CD4-positive, CD25-positive, alpha-beta regulatory T cell (primary cell): ENCODE data around the gene ASGR2. TPM values are rescaled to one million over a fixed set of nuclear protein-coding genes. Genes with fewer than 3 reads are reported as not detected.
"Not testable (repeated sequence)": the region's sequence is repeated elsewhere in the genome, so short reads cannot be mapped to it uniquely, and the experiment has no call there.

Experiments
- ATAC-seq, 2 donors: fragments of 150-1000 bp; cut with Tn5 transposase; one replicate each; pipeline ENCODE4 v1.10.0; 2021; ENCODE audit warnings: low read depth in 2 of 2, moderate number of reproducible peaks in 2 of 2, moderate library complexity in 1 of 2
- DNase-seq, 3 donors: peaks; one replicate each; pipeline versions ENCODE4 v3.0.0 to v3.0.0-alpha.2; 2012 to 2022; ENCODE audit warnings: mixed read lengths in 1 of 3
- H3K27ac ChIP-seq: one replicate; pipeline ENCODE4 v1.7.0; 2013; ENCODE audit warnings: mild to moderate bottlenecking, low read length; ENCODE audit not compliant: insufficient read depth, poor library complexity, severe bottlenecking
- H3K27me3 ChIP-seq: one replicate; pipeline ENCODE4 v1.7.0; 2013; ENCODE audit warnings: low read length; ENCODE audit not compliant: control insufficient read depth, insufficient read depth
- H3K36me3 ChIP-seq: one replicate; pipeline ENCODE4 v1.7.0; 2013; ENCODE audit warnings: mild to moderate bottlenecking, low read length, moderate library complexity; ENCODE audit not compliant: control insufficient read depth, insufficient read depth
- H3K4me1 ChIP-seq: 2 replicates; pipeline ENCODE4 v1.7.0; 2013; ENCODE audit warnings: mild to moderate bottlenecking, low read length; ENCODE audit not compliant: insufficient read depth, control insufficient read depth, poor library complexity, severe bottlenecking
- H3K4me3 ChIP-seq: one replicate; pipeline ENCODE4 v1.7.0; 2013; ENCODE audit warnings: low read depth, mild to moderate bottlenecking, low read length, moderate library complexity
- H3K9me3 ChIP-seq, 2 experiments: 1 replicate in 1 of 2; 2 replicates in 1 of 2; pipeline ENCODE4 v1.7.0; 2013; ENCODE audit warnings: low read length in 2 of 2, mild to moderate bottlenecking in 1 of 2, moderate library complexity in 1 of 2; ENCODE audit not compliant: control insufficient read depth in 2 of 2
- H3K27ac Mint-ChIP-seq, 3 donors: one replicate each; pipeline ENCODE4 v1.8.0; 2020 to 2022; ENCODE audit warnings: mild to moderate bottlenecking in 3 of 3, mixed read lengths in 3 of 3, moderate library complexity in 2 of 3
- H3K27me3 Mint-ChIP-seq: one replicate; pipeline ENCODE4 v1.8.0; 2022; ENCODE audit warnings: mild to moderate bottlenecking, mixed read lengths
- H3K36me3 Mint-ChIP-seq: one replicate; pipeline ENCODE4 v1.8.0; 2020; ENCODE audit warnings: mixed read lengths
- H3K4me1 Mint-ChIP-seq, 4 donors: one replicate each; pipeline ENCODE4 v1.8.0; 2020 to 2022; ENCODE audit warnings: mixed read lengths in 4 of 4, mild to moderate bottlenecking in 1 of 4
- H3K4me3 Mint-ChIP-seq, 4 donors: one replicate each; pipeline ENCODE4 v1.8.0; 2020 to 2022; ENCODE audit warnings: mild to moderate bottlenecking in 4 of 4, mixed read lengths in 4 of 4, moderate library complexity in 3 of 4
- H3K9me3 Mint-ChIP-seq, 7 donors: one replicate each; pipeline ENCODE4 v1.8.0; 2020 to 2022; ENCODE audit warnings: mixed read lengths in 7 of 7, mild to moderate bottlenecking in 3 of 7, moderate library complexity in 2 of 7
- polyA plus RNA-seq, 4 donors: library from polyadenylated mRNA; unstranded; fragments of 300-500 nt; fragmentation: Illumina TruSeq; gene quantifications; one replicate each; pipeline ENCODE4 v1.2.3, GENCODE V29; 2021
- total RNA-seq: library from RNA; stranded (reverse); gene quantifications from one replicate; pipeline ENCODE4 v1.2.3, GENCODE V29; 2022

The ASGR2 gene
- total and polyA plus RNA-seq, 5 donors from 2014 or later = not detected

DNA sequence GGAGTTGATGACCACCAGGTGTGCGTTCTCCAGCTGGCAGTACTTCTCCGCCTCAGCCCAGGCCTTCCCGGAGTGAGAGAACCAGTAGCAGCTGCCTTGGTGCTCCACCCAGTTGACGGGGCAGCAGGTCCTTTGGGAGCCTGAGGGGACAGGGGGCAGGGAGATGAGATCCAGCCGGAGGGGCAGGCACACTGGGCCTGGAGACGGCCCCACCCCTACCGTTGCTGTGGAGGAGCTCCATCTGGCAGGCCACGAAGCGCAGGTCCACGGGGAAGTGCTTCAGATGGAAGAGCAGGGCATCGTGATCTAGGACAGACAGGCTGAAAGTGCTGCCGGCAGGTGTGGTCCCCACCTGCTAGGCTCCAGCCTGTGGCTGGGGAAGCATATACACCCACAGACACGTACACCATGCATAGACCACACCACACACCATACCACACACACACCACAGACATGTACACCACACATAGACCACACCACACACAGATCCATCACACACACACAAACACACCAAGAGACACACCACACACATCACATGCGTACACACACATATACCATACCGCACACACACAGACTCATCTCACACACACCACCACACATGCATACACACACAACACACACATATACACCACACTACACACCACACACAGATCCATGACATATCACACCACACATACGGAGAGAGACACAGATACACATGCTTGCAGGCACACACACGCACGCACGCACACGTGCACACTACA is 7.4 kb downstream of the ASGR2 start:
- Mint-ChIP-seq H3K9me3 (peaks cover 0 to 2% (median 0%) of the 10 kb centered on the region in 7 donors), H3K4me3 (no peak overlapping the region), H3K27ac (peak overlapping the region in 1 of 3 donors; percentile 35), H3K36me3 (no peaks in the 10 kb centered on the region), H3K4me1 (peaks cover 0 to 6% (median 3%) of the 10 kb centered on the region in 4 donors), H3K27me3 (peaks cover 6% of the 10 kb centered on the region)
- Histone ChIP-seq H3K4me1 (no peaks in the 10 kb centered on the region), H3K4me3 (no peak overlapping the region), H3K27ac (no peak overlapping the region), H3K27me3 (no peaks in the 10 kb centered on the region), H3K9me3 (no peaks in the 10 kb centered on the region), H3K36me3 (no peaks in the 10 kb centered on the region)
- no peak for ATAC-seq
- no peak for DNase-seq

DNA sequence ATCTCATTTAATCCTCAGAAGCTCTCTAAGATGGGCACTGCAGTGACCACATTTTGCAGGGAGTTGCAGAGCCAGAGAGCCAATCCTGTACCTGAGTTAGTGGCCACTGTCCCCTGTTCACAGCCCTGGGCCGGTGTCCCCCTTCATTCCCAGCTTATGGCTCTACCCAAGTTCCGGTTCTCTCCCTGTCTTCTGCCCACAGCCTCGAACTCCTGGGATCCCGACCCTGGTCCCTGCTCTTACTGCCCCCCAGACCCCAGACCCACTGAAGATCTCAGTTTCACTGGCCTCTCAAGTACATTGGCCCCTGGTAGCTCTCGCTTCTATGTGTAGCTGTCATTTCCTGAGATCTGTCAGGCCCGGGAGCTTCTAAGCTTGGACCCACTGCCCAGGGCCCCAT is 12.2 kb downstream of the ASGR2 start:
- Mint-ChIP-seq H3K4me3 (no peak overlapping the region), H3K27ac (peak overlapping the region in 1 of 3 donors; percentile 5)

DNA sequence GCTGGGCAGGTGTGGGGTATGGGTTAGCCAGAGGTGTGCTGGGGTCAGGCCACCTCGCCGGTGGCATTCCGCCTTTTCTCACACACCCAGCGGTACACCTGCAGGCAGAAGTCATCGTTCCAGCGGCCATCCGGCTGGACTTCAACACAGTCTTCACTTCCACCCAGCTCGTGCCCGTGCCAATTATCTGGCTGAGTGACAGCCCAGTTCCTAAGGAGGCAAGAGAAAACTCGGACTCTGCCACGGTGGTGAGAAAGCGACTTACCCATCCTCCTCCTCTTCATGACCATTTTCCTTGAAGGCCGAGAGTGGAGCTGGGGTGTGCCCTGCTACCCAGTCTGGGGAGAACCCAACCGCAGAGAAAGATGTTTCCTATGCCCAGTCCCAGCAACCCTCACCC is 13.1 kb downstream of the ASGR2 start:
- H3K27me3 Mint-ChIP-seq = peaks cover 14% of the 10 kb centered on the region
- no peaks in the 10 kb centered on the region for H3K4me1 Mint-ChIP-seq
- H3K4me1 ChIP-seq = no peaks in the 10 kb centered on the region
- H3K27ac Mint-ChIP-seq = no peak overlapping the region
- H3K36me3 Mint-ChIP-seq = no peaks in the 10 kb centered on the region
- H3K4me3 Mint-ChIP-seq = no peak overlapping the region
- DNase-seq (no peak), ATAC-seq (no peak)
- no peak overlapping the region for H3K4me3 ChIP-seq
- no peaks in the 10 kb centered on the region for H3K9me3 Mint-ChIP-seq
- H3K9me3 ChIP-seq = no peaks in the 10 kb centered on the region
- H3K27ac ChIP-seq = no peak overlapping the region
- H3K27me3 ChIP-seq = no peaks in the 10 kb centered on the region
- no peaks in the 10 kb centered on the region for H3K36me3 ChIP-seq

More for the DNA sequence above, 12.2 kb downstream of the ASGR2 start:
- Histone ChIP-seq H3K4me3 (no peak overlapping the region), H3K36me3 (no peaks in the 10 kb centered on the region), H3K4me1 (no peaks in the 10 kb centered on the region), H3K27ac (no peak overlapping the region), H3K9me3 (no peaks in the 10 kb centered on the region), H3K27me3 (no peaks in the 10 kb centered on the region)
- Mint-ChIP-seq H3K9me3 (no peaks in the 10 kb centered on the region), H3K36me3 (no peaks in the 10 kb centered on the region), H3K27me3 (peaks cover 10% of the 10 kb centered on the region), H3K4me1 (no peaks in the 10 kb centered on the region)
- DNase-seq (no peak), ATAC-seq (no peak)

DNA sequence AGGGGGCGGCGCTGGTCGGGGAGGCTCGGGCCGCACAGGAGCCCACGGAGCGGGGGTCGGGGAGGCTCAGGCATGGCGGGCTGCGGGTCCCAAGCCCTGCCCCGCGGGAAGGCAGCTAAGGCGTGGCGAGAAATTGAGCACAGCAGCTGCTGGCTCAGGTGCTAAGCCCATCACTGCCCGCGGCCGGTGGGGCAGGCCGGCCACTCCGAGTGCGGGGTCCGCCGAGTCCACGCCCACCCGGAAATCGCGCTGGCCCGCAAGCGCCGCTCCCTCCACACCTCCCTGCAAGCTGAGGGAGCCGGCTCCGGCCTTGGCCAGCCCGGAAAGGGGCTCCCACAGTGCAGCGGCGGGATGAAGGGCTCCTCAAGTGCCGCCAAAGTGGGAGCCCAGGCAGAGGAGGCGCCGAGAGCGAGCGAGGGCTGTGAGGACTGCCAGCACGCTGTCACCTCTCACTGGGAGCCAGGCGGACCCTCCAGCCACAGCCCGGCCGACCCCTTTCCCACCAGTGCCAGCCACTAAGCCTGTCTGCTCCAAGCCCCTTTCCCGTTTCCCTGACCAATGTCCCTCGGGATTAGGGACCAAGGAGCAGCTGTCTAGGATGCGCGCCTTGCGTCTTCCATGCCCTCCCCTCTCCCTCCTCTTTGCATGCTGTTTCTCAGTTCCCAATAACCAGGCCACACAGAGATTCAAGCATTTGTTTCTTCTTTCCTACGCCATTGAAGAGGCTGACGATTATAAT is 13.8 kb downstream of the ASGR2 start:
- not testable (repeated sequence) for H3K4me1 ChIP-seq, H3K4me1 Mint-ChIP-seq, H3K36me3 ChIP-seq, ATAC-seq, H3K4me3 Mint-ChIP-seq, H3K9me3 Mint-ChIP-seq, H3K27me3 ChIP-seq, H3K36me3 Mint-ChIP-seq, DNase-seq, H3K27ac ChIP-seq, H3K4me3 ChIP-seq, H3K9me3 ChIP-seq, H3K27ac Mint-ChIP-seq
- peaks cover 17% of the 10 kb centered on the region for H3K27me3 Mint-ChIP-seq

DNA sequence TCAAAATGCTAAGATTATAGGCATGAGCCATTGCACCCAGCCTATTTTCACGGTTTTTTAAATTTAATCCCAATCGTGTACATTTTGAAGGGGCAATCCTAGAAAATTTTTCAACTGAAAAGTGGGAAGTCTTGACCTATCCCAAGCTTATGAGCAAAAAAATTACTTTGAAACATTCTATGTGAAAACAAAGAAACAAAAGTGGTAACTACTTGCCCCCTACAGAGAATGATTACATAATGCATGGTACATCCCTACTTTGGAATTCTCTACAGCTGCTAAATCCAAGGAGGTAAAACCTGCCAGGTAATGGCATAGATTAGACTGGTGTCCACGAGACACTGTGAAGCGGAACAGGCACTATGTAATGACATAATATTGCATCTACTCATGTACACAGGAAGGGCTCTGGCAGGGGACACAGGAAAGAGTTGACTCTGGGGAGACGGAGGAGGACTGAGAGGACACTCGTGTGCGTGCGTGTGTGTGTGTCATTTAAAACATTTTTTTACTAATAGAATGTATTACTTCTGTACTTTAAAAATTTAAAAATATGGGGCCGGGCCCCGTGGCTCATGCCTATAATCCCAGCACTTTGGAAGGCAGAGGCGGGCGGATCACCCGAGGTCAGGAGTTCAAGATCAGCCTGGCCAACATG is 15.7 kb downstream of the ASGR2 start:
- no peaks in the 10 kb centered on the region for H3K27me3 ChIP-seq
- H3K9me3 ChIP-seq = no peaks in the 10 kb centered on the region
- no peaks in the 10 kb centered on the region for H3K9me3 Mint-ChIP-seq
- no peak overlapping the region for H3K4me3 Mint-ChIP-seq
- H3K36me3 Mint-ChIP-seq = no peaks in the 10 kb centered on the region
- no peaks in the 10 kb centered on the region for H3K36me3 ChIP-seq
- no peak overlapping the region for H3K27ac Mint-ChIP-seq
- peaks cover 0 to 1% (median 0%) of the 10 kb centered on the region in 4 donors for H3K4me1 Mint-ChIP-seq
- DNase-seq (no peak), ATAC-seq (no peak)
- H3K4me3 ChIP-seq = no peak overlapping the region
- H3K27ac ChIP-seq = no peak overlapping the region
- H3K27me3 Mint-ChIP-seq = peaks cover 25% of the 10 kb centered on the region
- no peaks in the 10 kb centered on the region for H3K4me1 ChIP-seq

DNA sequence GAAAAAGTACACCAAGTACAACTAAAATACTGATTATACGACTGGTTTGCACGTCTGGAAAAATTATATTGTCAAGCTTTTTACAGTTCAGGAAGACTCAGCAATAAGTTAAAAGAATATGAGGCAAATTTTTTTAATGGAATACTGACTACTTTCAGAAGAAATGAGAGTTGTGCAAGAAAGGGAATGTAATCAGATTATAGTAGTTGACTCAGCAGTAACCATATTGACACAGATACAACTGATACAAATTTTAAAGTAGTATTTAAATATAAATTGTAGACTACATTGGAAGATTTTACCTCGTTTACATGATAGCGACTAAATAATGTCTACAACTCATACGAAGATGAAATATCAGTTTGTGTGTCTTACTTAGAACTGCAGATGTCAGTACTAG is 16.7 kb downstream of the ASGR2 start:
- H3K36me3 ChIP-seq = no peaks in the 10 kb centered on the region
- H3K36me3 Mint-ChIP-seq = no peaks in the 10 kb centered on the region
- H3K27me3 Mint-ChIP-seq = peaks cover 28% of the 10 kb centered on the region
- no peak overlapping the region for H3K27ac ChIP-seq
- ATAC-seq (no peak), DNase-seq (no peak)
- no peak overlapping the region for H3K4me3 Mint-ChIP-seq
- no peaks in the 10 kb centered on the region for H3K9me3 Mint-ChIP-seq
- H3K27ac Mint-ChIP-seq = no peak overlapping the region
- H3K9me3 ChIP-seq = no peaks in the 10 kb centered on the region
- H3K4me1 Mint-ChIP-seq = peaks cover 0 to 2% (median 0%) of the 10 kb centered on the region in 4 donors
- no peak overlapping the region for H3K4me3 ChIP-seq
- no peaks in the 10 kb centered on the region for H3K27me3 ChIP-seq
- no peaks in the 10 kb centered on the region for H3K4me1 ChIP-seq

DNA sequence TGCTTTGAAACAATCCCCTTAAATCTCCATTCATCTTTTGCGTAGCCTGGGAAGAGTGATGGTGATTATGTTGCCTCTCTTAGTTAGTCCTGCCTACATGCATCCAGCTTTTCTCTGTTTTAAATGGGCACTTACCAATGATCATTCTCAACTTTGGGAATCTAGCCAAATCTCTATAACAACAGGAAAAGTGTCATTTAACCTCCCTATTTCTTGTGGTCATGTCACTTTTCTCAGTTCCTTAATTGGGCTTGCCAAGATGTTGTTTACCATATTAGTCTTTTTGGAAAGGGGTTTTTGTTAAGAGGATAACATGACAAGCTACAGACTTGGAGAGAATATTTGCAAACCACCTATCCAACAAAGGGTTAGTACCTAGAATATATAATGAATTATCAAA is 19.0 kb downstream of the ASGR2 start:
- Histone ChIP-seq H3K27ac (no peak overlapping the region), H3K4me3 (no peak overlapping the region), H3K27me3 (no peaks in the 10 kb centered on the region), H3K36me3 (no peaks in the 10 kb centered on the region), H3K4me1 (no peaks in the 10 kb centered on the region), H3K9me3 (no peaks in the 10 kb centered on the region)
- Mint-ChIP-seq H3K9me3 (no peaks in the 10 kb centered on the region), H3K4me1 (peaks cover 0 to 2% (median 0%) of the 10 kb centered on the region in 4 donors), H3K27ac (no peak overlapping the region), H3K36me3 (no peaks in the 10 kb centered on the region), H3K4me3 (no peak overlapping the region), H3K27me3 (peaks cover 37% of the 10 kb centered on the region)
- ATAC-seq (no peak), DNase-seq (no peak)
